ENCODE measurements around the gene RASL11B. TPM values are rescaled to one million over a fixed set of nuclear protein-coding genes. Genes with fewer than 3 reads are reported as not detected.
"Not testable (repeated sequence)": the region's sequence is repeated elsewhere in the genome, so short reads cannot be mapped to it uniquely, and the experiment has no call there.

RASL11B gene
- not detected in 2 replicates for total RNA-seq (2014; rRNA removed; shearing (Covaris generic); ENCODE audit: low replicate concordance)

- peak; percentile 66 for DNase-seq (ENCODE audit: low read depth)
- in situ Hi-C loops (cut with HindIII; ENCODE audit: low pct_unique_long_range_greater_than_20kb, low sequenced_read_pairs): no loop called here
Observed at GRCh38 chr4:52861879-52862616, at the start of gene RASL11B. TSS of gene RASL11B (plus strand) at chr4:52862317. CDS start at chr4:52862508, 191 bp downstream.

GRCh38 chr4:52813546-52813945 lies 48.6 kb upstream of the RASL11B start:
- no peak for DNase-seq (ENCODE audit: low read depth)
- in situ Hi-C loops (cut with HindIII; ENCODE audit: low pct_unique_long_range_greater_than_20kb, low sequenced_read_pairs): no loop called here

- DNase-seq (ENCODE audit: low read depth): no peak
- in situ Hi-C loops (cut with HindIII; ENCODE audit: low pct_unique_long_range_greater_than_20kb, low sequenced_read_pairs): no loop called here
Observed at GRCh38 chr4:52822583-52822971, 39.5 kb upstream of the RASL11B start.

GRCh38 chr4:52822972-52823701 lies 39.0 kb upstream of the RASL11B start:
- in situ Hi-C loops (cut with HindIII; ENCODE audit: low pct_unique_long_range_greater_than_20kb, low sequenced_read_pairs): no loop called here
- no peak for DNase-seq (ENCODE audit: low read depth)

- no peak for DNase-seq (ENCODE audit: low read depth)
- in situ Hi-C loops (cut with HindIII; ENCODE audit: low pct_unique_long_range_greater_than_20kb, low sequenced_read_pairs): no loop called here
Observed at GRCh38 chr4:52823702-52824092, 38.4 kb upstream of the RASL11B start.

- in situ Hi-C loops (cut with HindIII; ENCODE audit: low pct_unique_long_range_greater_than_20kb, low sequenced_read_pairs): no loop called here
- DNase-seq (ENCODE audit: low read depth): no peak
Observed at GRCh38 chr4:52824270-52824602, 37.9 kb upstream of the RASL11B start.

- in situ Hi-C loops (cut with HindIII; ENCODE audit: low pct_unique_long_range_greater_than_20kb, low sequenced_read_pairs): no loop called here
- peak; percentile 14 for DNase-seq (ENCODE audit: low read depth)
Observed at GRCh38 chr4:52824603-52825459, 37.3 kb upstream of the RASL11B start.

- in situ Hi-C loops (cut with HindIII; ENCODE audit: low pct_unique_long_range_greater_than_20kb, low sequenced_read_pairs): no loop called here
Observed at GRCh38 chr4:52825460-52826090, 36.5 kb upstream of the RASL11B start.

GRCh38 chr4:52833941-52834525 lies 28.1 kb upstream of the RASL11B start:
- no peak for DNase-seq (ENCODE audit: low read depth)

More at GRCh38 chr4:52825460-52826090, 36.5 kb upstream of the RASL11B start:
- no peak for DNase-seq (ENCODE audit: low read depth)

GRCh38 chr4:52834641-52835456 lies 27.3 kb upstream of the RASL11B start:
- DNase-seq (ENCODE audit: low read depth): not testable (repeated sequence)

More at GRCh38 chr4:52833941-52834525, 28.1 kb upstream of the RASL11B start:
- in situ Hi-C loops (cut with HindIII; ENCODE audit: low pct_unique_long_range_greater_than_20kb, low sequenced_read_pairs): no loop called here

GRCh38 chr4:52836120-52836519 lies 26.0 kb upstream of the RASL11B start:
- in situ Hi-C loops (cut with HindIII; ENCODE audit: low pct_unique_long_range_greater_than_20kb, low sequenced_read_pairs): no loop called here
- no peak for DNase-seq (ENCODE audit: low read depth)

More at GRCh38 chr4:52834641-52835456, 27.3 kb upstream of the RASL11B start:
- in situ Hi-C loops (cut with HindIII; ENCODE audit: low pct_unique_long_range_greater_than_20kb, low sequenced_read_pairs): not testable (repeated sequence)

GRCh38 chr4:52836678-52837077 lies 25.4 kb upstream of the RASL11B start:
- no peak for DNase-seq (ENCODE audit: low read depth)
- in situ Hi-C loops (cut with HindIII; ENCODE audit: low pct_unique_long_range_greater_than_20kb, low sequenced_read_pairs): no loop called here

GRCh38 chr4:52837716-52838558 lies 24.2 kb upstream of the RASL11B start:
- in situ Hi-C loops (cut with HindIII; ENCODE audit: low pct_unique_long_range_greater_than_20kb, low sequenced_read_pairs): no loop called here
- DNase-seq (ENCODE audit: low read depth): peak; percentile 13

GRCh38 chr4:52838729-52839586 lies 23.2 kb upstream of the RASL11B start:
- DNase-seq (ENCODE audit: low read depth): no peak
- in situ Hi-C loops (cut with HindIII; ENCODE audit: low pct_unique_long_range_greater_than_20kb, low sequenced_read_pairs): no loop called here

- in situ Hi-C loops (cut with HindIII; ENCODE audit: low pct_unique_long_range_greater_than_20kb, low sequenced_read_pairs): no loop called here
- no peak for DNase-seq (ENCODE audit: low read depth)
Observed at GRCh38 chr4:52840531-52841370, 21.4 kb upstream of the RASL11B start.

Measured in Caki2 (cell line).